SK-N-MC (cell line): ENCODE measurements around the gene KCNG2.

ENCODE experiments used
- DNase-seq: peaks from one replicate; pipeline ENCODE4 v3.0.0-alpha.2; 2011; ENCODE audit warnings: low read depth, low spot score
- H3K27ac ChIP-seq: fragments of 200-600 bp; sonication (generic); 2 replicates; pipeline ENCODE4 v1.5.1; 2016; ENCODE audit warnings: mixed run types
- H3K36me3 ChIP-seq: fragments of 200-600 bp; sonication (generic); 2 replicates; pipeline ENCODE4 v1.6.1; 2017; ENCODE audit warnings: antibody characterized with exemption, low read length, mixed read lengths; ENCODE audit not compliant: insufficient read depth
- H3K4me3 ChIP-seq: fragments of 200-600 bp; sonication (generic); 2 replicates; pipeline ENCODE4 v1.5.1; 2016
- H3K9ac ChIP-seq: fragments of 200-600 bp; sonication (generic); 2 replicates; pipeline ENCODE4 v1.8.0; 2017; ENCODE audit warnings: mixed run types, mixed read lengths; ENCODE audit not compliant: insufficient read length
- H3K9me3 ChIP-seq: fragments of 200-600 bp; sonication (generic); 2 replicates; pipeline ENCODE4 v1.6.1; 2017; ENCODE audit warnings: low read depth, mild to moderate bottlenecking, antibody characterized with exemption, low read length, moderate library complexity, mixed read lengths
- EZH2 ChIP-seq: fragments of 200-600 bp; sonication (generic); IDR thresholded peaks from one replicate; pipeline ENCODE4 v1.6.1; 2017; ENCODE audit warnings: antibody characterized with exemption
- FOXP2 ChIP-seq: optimal IDR thresholded peaks from 2 replicates; pipeline ENCODE3; 2011; ENCODE audit warnings: mild to moderate bottlenecking, moderate library complexity; ENCODE audit not compliant: insufficient read depth; ENCODE audit errors: extremely low read length, control extremely low read depth
- POLR2AphosphoS5 ChIP-seq: IDR thresholded peaks from 2 replicates; pipeline ENCODE4 v1.6.1; 2012; ENCODE audit warnings: mild to moderate bottlenecking, low read depth, low read length, borderline replicate concordance

The KCNG2 gene

GRCh38 chr18:79869591-79870300, 72.0 kb downstream of the KCNG2 start:
- no peak for DNase-seq
- H3K36me3 ChIP-seq: no peaks in the 10 kb centered on the region
- H3K27ac ChIP-seq: no peak overlapping the region
- H3K4me3 ChIP-seq: no peak overlapping the region
- no peaks in the 10 kb centered on the region for H3K9me3 ChIP-seq
- TF ChIP-seq EZH2 (no peak), POLR2AphosphoS5 (no peak), FOXP2 (no peak)
- H3K9ac ChIP-seq: no peak overlapping the region

- no peak overlapping the region for H3K9ac ChIP-seq
- no peaks in the 10 kb centered on the region for H3K36me3 ChIP-seq
- H3K4me3 ChIP-seq: no peak overlapping the region
- TF ChIP-seq FOXP2 (no peak), EZH2 (no peak), POLR2AphosphoS5 (no peak)
- DNase-seq: no peak
- no peaks in the 10 kb centered on the region for H3K9me3 ChIP-seq
- H3K27ac ChIP-seq: no peak overlapping the region
These were observed 72.7 kb downstream of the KCNG2 start for GRCh38 chr18:79870301-79871025.

DNA sequence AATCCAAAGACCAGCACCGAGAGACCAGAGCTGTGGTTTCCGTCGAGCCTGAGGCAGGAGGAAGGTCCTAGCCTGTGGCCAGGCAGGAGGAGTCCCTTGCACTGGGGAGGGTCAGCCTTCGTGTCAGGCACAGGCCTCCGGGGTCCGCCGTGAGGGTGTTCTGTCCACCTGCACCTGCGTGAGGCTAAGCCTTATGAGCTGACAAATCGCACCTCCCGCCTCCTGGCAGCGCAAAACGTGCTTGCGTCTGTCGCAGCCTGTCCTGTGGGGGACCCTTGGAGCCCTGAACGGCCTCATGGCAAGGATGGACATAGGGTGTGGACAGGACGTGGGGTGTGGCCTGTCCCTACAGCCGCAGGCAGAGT, 73.3 kb downstream of the KCNG2 start:
- no peaks in the 10 kb centered on the region for H3K9me3 ChIP-seq
- no peak for DNase-seq
- H3K4me3 ChIP-seq: no peak overlapping the region
- H3K36me3 ChIP-seq: no peaks in the 10 kb centered on the region
- H3K27ac ChIP-seq: no peak overlapping the region
- TF ChIP-seq EZH2 (no peak), POLR2AphosphoS5 (no peak), FOXP2 (no peak)
- no peak overlapping the region for H3K9ac ChIP-seq

- Histone ChIP-seq H3K9me3 (no peaks in the 10 kb centered on the region), H3K4me3 (no peak overlapping the region), H3K9ac (no peak overlapping the region), H3K27ac (no peak overlapping the region), H3K36me3 (no peaks in the 10 kb centered on the region)
- TF ChIP-seq FOXP2 (no peak), EZH2 (no peak), POLR2AphosphoS5 (no peak)
- DNase-seq: no peak
These were observed 73.8 kb downstream of the KCNG2 start for GRCh38 chr18:79871481-79872091.

- H3K9me3 ChIP-seq: no peaks in the 10 kb centered on the region
- TF ChIP-seq FOXP2: no peak
- no peak for TF ChIP-seq POLR2AphosphoS5
- TF ChIP-seq EZH2: no peak
- no peaks in the 10 kb centered on the region for H3K36me3 ChIP-seq
- no peak for DNase-seq
- H3K9ac ChIP-seq: no peak overlapping the region
- no peak overlapping the region for H3K27ac ChIP-seq
- H3K4me3 ChIP-seq: no peak overlapping the region
These were observed 75.0 kb downstream of the KCNG2 start for GRCh38 chr18:79872527-79873444.

- Histone ChIP-seq H3K9ac (no peak overlapping the region), H3K9me3 (no peaks in the 10 kb centered on the region), H3K27ac (no peak overlapping the region), H3K36me3 (no peaks in the 10 kb centered on the region), H3K4me3 (no peak overlapping the region)
- DNase-seq: no peak
- TF ChIP-seq POLR2AphosphoS5 (no peak), EZH2 (no peak), FOXP2 (no peak)
These were observed 75.8 kb downstream of the KCNG2 start for GRCh38 chr18:79873449-79874110.
